IgD-negative memory B cell (primary cell): ENCODE measurements around the gene USE1. TPM values are rescaled to one million over a fixed set of nuclear protein-coding genes. Genes with fewer than 3 reads are reported as not detected.

ENCODE experiments used
- H3K27ac Mint-ChIP-seq, 3 donors: one replicate each; pipeline ENCODE4 v1.8.0; 2020 to 2022; ENCODE audit warnings: mild to moderate bottlenecking in 3 of 3, mixed read lengths in 3 of 3, moderate library complexity in 1 of 3
- H3K27me3 Mint-ChIP-seq: one replicate; pipeline ENCODE4 v1.8.0; 2021; ENCODE audit warnings: mixed read lengths
- H3K36me3 Mint-ChIP-seq: one replicate; pipeline ENCODE4 v1.8.0; 2020; ENCODE audit warnings: mild to moderate bottlenecking, mixed read lengths
- H3K4me1 Mint-ChIP-seq, 3 donors: one replicate each; pipeline ENCODE4 v1.8.0; 2020 to 2022; ENCODE audit warnings: mixed read lengths in 3 of 3, mild to moderate bottlenecking in 1 of 3
- H3K4me3 Mint-ChIP-seq, 4 donors: one replicate each; pipeline ENCODE4 v1.8.0; 2020 to 2022; ENCODE audit warnings: mild to moderate bottlenecking in 4 of 4, mixed read lengths in 4 of 4, moderate library complexity in 3 of 4
- H3K9me3 Mint-ChIP-seq, 3 donors: one replicate each; pipeline ENCODE4 v1.8.0; 2020 to 2021; ENCODE audit warnings: mixed read lengths in 3 of 3, mild to moderate bottlenecking in 1 of 3
- polyA plus RNA-seq: library from polyadenylated mRNA; unstranded; fragments of 300-500 nt; fragmentation: Illumina TruSeq; gene quantifications from one replicate; pipeline ENCODE4 v1.2.3, GENCODE V29; 2021

USE1 gene
- polyA plus RNA-seq, 1 donor from 2014 or later, result 52.5 TPM

GRCh38 chr19:17236811-17237543 lies 21.8 kb downstream of the USE1 start:
- Mint-ChIP-seq H3K9me3 (no peaks in the 10 kb centered on the region), H3K27me3 (no peaks in the 10 kb centered on the region), H3K4me1 (peaks cover 0 to 8% (median 3%) of the 10 kb centered on the region in 3 donors), H3K27ac (no peak overlapping the region), H3K36me3 (no peaks in the 10 kb centered on the region), H3K4me3 (peak overlapping the region in 1 of 4 donors; percentile 73)

- Mint-ChIP-seq H3K27ac (no peak overlapping the region), H3K9me3 (no peaks in the 10 kb centered on the region), H3K4me1 (peaks cover 5 to 8% (median 8%) of the 10 kb centered on the region in 3 donors), H3K4me3 (peak overlapping the region in 1 of 4 donors; percentile 74), H3K36me3 (no peaks in the 10 kb centered on the region), H3K27me3 (no peaks in the 10 kb centered on the region)
Observed at GRCh38 chr19:17237747-17238706, 22.9 kb downstream of the USE1 start.

- H3K36me3 Mint-ChIP-seq, result no peaks in the 10 kb centered on the region
- H3K27ac Mint-ChIP-seq, result peak overlapping the region in 1 of 3 donors; percentile 72
- peaks cover 4 to 8% (median 5%) of the 10 kb centered on the region in 3 donors for H3K4me1 Mint-ChIP-seq
- peak overlapping the region in 2 of 4 donors; percentile 12 to 64 for H3K4me3 Mint-ChIP-seq
- no peaks in the 10 kb centered on the region for H3K9me3 Mint-ChIP-seq
- H3K27me3 Mint-ChIP-seq, result no peaks in the 10 kb centered on the region
Observed at GRCh38 chr19:17240062-17240752, 25.1 kb downstream of the USE1 start.

GRCh38 chr19:17240826-17241399 lies 25.8 kb downstream of the USE1 start:
- Mint-ChIP-seq H3K4me3 (peak overlapping the region in 2 of 4 donors; percentile 12 to 64), H3K27ac (peak overlapping the region in 2 of 3 donors; percentile 72 to 84)

GRCh38 chr19:17242431-17243208 lies 27.5 kb downstream of the USE1 start:
- Mint-ChIP-seq H3K4me3 (peak overlapping the region in 3 of 4 donors; percentile 15 to 64 (median 49)), H3K27me3 (no peaks in the 10 kb centered on the region), H3K36me3 (no peaks in the 10 kb centered on the region), H3K9me3 (no peaks in the 10 kb centered on the region), H3K4me1 (peaks cover 4 to 11% (median 5%) of the 10 kb centered on the region in 3 donors), H3K27ac (peak overlapping the region in 2 of 3 donors; percentile 56 to 82)

More at GRCh38 chr19:17240826-17241399, 25.8 kb downstream of the USE1 start:
- Mint-ChIP-seq H3K4me1 (peaks cover 4 to 8% (median 5%) of the 10 kb centered on the region in 3 donors), H3K27me3 (no peaks in the 10 kb centered on the region), H3K9me3 (no peaks in the 10 kb centered on the region), H3K36me3 (no peaks in the 10 kb centered on the region)

- Mint-ChIP-seq H3K27me3 (no peaks in the 10 kb centered on the region), H3K9me3 (no peaks in the 10 kb centered on the region), H3K36me3 (no peaks in the 10 kb centered on the region), H3K4me1 (peaks cover 4 to 11% (median 5%) of the 10 kb centered on the region in 3 donors), H3K27ac (peak overlapping the region in 2 of 3 donors; percentile 58 to 82), H3K4me3 (peak overlapping the region in 2 of 4 donors; percentile 30 to 67)
Observed at GRCh38 chr19:17243211-17243829, 28.2 kb downstream of the USE1 start.

- H3K9me3 Mint-ChIP-seq, result no peaks in the 10 kb centered on the region
- peak overlapping the region in 1 of 3 donors; percentile 58 for H3K27ac Mint-ChIP-seq
- H3K36me3 Mint-ChIP-seq, result no peaks in the 10 kb centered on the region
- H3K4me1 Mint-ChIP-seq, result peaks cover 4 to 11% (median 5%) of the 10 kb centered on the region in 3 donors
- peak overlapping the region; percentile 67 to 82 (median 73) for H3K4me3 Mint-ChIP-seq
- H3K27me3 Mint-ChIP-seq, result no peaks in the 10 kb centered on the region
Observed at GRCh38 chr19:17243830-17244617, 28.9 kb downstream of the USE1 start.

GRCh38 chr19:17244618-17245534 lies 29.7 kb downstream of the USE1 start:
- Mint-ChIP-seq H3K4me1 (peaks cover 4 to 11% (median 5%) of the 10 kb centered on the region in 3 donors), H3K36me3 (no peaks in the 10 kb centered on the region), H3K4me3 (peak overlapping the region; percentile 65 to 82 (median 68)), H3K9me3 (no peaks in the 10 kb centered on the region), H3K27ac (no peak overlapping the region), H3K27me3 (no peaks in the 10 kb centered on the region)

GRCh38 chr19:17245535-17245984 lies 30.4 kb downstream of the USE1 start, which contains the start of gene NR2F6:
TSS of gene NR2F6 (minus strand) at chr19:17245919. CDS start at chr19:17245220, 699 bp downstream.
- Mint-ChIP-seq H3K27ac (peak within 1 kb of the TSS in 2 of 3 donors; percentile 79 to 86), H3K9me3 (no peaks in the 10 kb centered on the region), H3K27me3 (no peaks in the 10 kb centered on the region), H3K4me3 (peak within 1 kb of the TSS; percentile 89 to 97 (median 92)), H3K36me3 (no peaks in the 10 kb centered on the region), H3K4me1 (peaks cover 4 to 11% (median 5%) of the 10 kb centered on the region in 3 donors)

GRCh38 chr19:17246681-17247425 lies 31.7 kb downstream of the USE1 start:
- H3K9me3 Mint-ChIP-seq, result no peaks in the 10 kb centered on the region
- peaks cover 0 to 11% (median 5%) of the 10 kb centered on the region in 3 donors for H3K4me1 Mint-ChIP-seq
- H3K36me3 Mint-ChIP-seq, result no peaks in the 10 kb centered on the region
- H3K27me3 Mint-ChIP-seq, result no peaks in the 10 kb centered on the region
- peak overlapping the region in 2 of 3 donors; percentile 72 to 79 for H3K27ac Mint-ChIP-seq
- peak overlapping the region; percentile 89 to 97 (median 92) for H3K4me3 Mint-ChIP-seq
